T-helper 2 cell (primary cell): ENCODE measurements around the gene DRICH1.
"Not testable (repeated sequence)": the region's sequence is repeated elsewhere in the genome, so short reads cannot be mapped to it uniquely, and the experiment has no call there.

Experiments used
- DNase-seq, 5 experiments: peaks; one replicate each; pipeline versions ENCODE4 v3.0.0 to v3.0.0-alpha.2; 2012 to 2022

DRICH1 gene

GRCh38 chr22:23565915-23566704 lies 66.0 kb downstream of the DRICH1 start:
- no peak for DNase-seq

GRCh38 chr22:23565305-23565914 lies 66.7 kb downstream of the DRICH1 start:
- DNase-seq: peak in 1 of 5 experiments; percentile 15

GRCh38 chr22:23564276-23564675 lies 67.8 kb downstream of the DRICH1 start:
- no peak for DNase-seq

- no peak for DNase-seq
Observed at GRCh38 chr22:23563111-23563510, 69.0 kb downstream of the DRICH1 start.

- no peak for DNase-seq
Observed at GRCh38 chr22:23562186-23562585, 69.9 kb downstream of the DRICH1 start.

GRCh38 chr22:23561025-23561510 lies 71.1 kb downstream of the DRICH1 start:
- DNase-seq: not testable (repeated sequence)

GRCh38 chr22:23560215-23560614 lies 71.9 kb downstream of the DRICH1 start:
- DNase-seq: not testable (repeated sequence)
